ENCODE measurements around the gene SLC1A3. TPM values are rescaled to one million over a fixed set of nuclear protein-coding genes. Genes with fewer than 3 reads are reported as not detected.
A peak's percentile ranks its signal among the peaks of the same experiment; 100 is the strongest.

The SLC1A3 gene
- total RNA-seq, 4 donors from 2014 or later, result 11.3 to 26.5 (median 21.2) TPM

DNA sequence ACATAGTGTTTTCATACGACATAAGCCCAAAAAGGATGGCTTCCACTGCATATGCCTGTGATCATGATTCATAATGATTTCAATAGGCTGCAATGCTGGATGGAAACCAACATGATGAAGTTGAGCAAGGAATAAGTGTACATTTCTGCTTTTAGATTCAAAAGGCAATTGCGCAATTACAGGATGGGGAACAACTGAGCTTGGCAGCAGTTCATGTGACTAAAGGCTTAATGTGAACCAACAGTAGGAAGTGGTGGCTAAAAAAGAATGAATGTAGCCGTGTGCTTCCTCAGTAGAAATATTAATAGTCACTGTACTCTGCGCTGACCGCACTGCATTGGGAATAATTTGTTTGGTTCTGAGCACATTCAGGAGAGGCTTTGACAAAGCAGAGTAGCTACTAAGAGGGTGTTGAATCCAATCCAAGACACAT, 51.2 kb downstream of the SLC1A3 start:
- Histone ChIP-seq H3K27me3 (no peaks in the 10 kb centered on the region), H3K9me3 (no peaks in the 10 kb centered on the region), H3K4me1 (peaks cover 9 to 24% (median 11%) of the 10 kb centered on the region in 4 donors), H3K36me3 (no peaks in the 10 kb centered on the region), H3K27ac (replicated peaks in 1 of 4) (peak overlapping the region; percentile 2 to 52 (median 42)), H3K4me3 (no peak overlapping the region)
- TF ChIP-seq EP300 (IDR thresholded peaks at IDR 0.05) (no peak), POLR2AphosphoS5 (IDR thresholded peaks at IDR 0.05) (peak; percentile 72 to 78)
- 14% methylated on average over 5 of the region's 5 CpGs for WGBS
- intact Hi-C loops (cut with DNase I), result no loop called here
- DNase-seq (ENCODE audit: extremely low spot score), result no peak

DNA sequence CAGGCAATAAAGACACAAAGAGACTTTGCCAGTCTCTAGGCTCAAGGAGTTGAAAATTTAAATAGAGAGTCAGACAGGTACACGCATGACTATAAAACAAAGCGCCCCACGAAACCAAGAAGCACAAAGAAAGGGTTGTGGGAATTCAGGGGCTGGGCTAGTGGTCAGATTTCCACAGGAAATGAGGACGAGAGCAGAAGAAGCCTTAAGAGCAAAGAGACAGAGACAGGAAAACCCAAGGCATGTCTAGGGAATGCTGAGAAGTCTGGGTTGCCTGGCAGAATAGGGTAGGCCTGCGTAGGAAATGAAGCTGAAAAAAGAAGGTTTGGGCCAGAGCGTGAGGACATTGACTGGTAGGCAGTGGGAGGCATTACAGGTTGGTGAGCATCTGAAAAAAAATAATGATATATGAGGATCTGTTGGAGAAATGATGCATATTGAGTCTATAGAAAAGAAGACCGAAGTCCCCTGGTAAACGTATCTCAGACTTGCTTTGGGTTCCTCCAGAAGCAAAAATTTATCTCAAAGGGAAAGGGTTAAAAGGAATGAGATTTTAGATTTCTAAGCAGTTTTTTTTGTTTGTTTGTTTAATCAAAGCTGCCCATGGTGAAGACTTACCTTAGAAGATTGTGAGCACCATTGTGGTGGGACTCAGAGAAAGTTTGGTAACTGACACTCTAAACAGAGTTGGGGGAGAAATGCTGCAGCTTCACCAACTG, 51.8 kb downstream of the SLC1A3 start:
- no peaks in the 10 kb centered on the region for H3K36me3 ChIP-seq
- intact Hi-C loops (cut with DNase I), result no loop called here
- DNase-seq (ENCODE audit: extremely low spot score), result no peak
- H3K9me3 ChIP-seq, result no peaks in the 10 kb centered on the region
- TF ChIP-seq, protein P1, sequence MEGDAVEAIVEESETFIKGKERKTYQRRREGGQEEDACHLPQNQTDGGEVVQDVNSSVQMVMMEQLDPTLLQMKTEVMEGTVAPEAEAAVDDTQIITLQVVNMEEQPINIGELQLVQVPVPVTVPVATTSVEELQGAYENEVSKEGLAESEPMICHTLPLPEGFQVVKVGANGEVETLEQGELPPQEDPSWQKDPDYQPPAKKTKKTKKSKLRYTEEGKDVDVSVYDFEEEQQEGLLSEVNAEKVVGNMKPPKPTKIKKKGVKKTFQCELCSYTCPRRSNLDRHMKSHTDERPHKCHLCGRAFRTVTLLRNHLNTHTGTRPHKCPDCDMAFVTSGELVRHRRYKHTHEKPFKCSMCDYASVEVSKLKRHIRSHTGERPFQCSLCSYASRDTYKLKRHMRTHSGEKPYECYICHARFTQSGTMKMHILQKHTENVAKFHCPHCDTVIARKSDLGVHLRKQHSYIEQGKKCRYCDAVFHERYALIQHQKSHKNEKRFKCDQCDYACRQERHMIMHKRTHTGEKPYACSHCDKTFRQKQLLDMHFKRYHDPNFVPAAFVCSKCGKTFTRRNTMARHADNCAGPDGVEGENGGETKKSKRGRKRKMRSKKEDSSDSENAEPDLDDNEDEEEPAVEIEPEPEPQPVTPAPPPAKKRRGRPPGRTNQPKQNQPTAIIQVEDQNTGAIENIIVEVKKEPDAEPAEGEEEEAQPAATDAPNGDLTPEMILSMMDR (IDR thresholded peaks at IDR 0.05), result no peak
- no peak for TF ChIP-seq POLR2A (IDR thresholded peaks at IDR 0.05; ENCODE audit: low read depth)
- TF ChIP-seq EP300 (IDR thresholded peaks at IDR 0.05), result no peak
- TF ChIP-seq POLR2AphosphoS5 (IDR thresholded peaks at IDR 0.05), result no peak
- H3K4me1 ChIP-seq, result peaks cover 9 to 18% (median 11%) of the 10 kb centered on the region in 4 donors
- no peak overlapping the region for H3K4me3 ChIP-seq
- no peaks in the 10 kb centered on the region for H3K27me3 ChIP-seq
- H3K27ac ChIP-seq (replicated peaks in 1 of 4), result peak overlapping the region; percentile 2 to 52 (median 42)
- 75% methylated on average over 8 of the region's 8 CpGs for whole genome bisulfite sequencing

DNA sequence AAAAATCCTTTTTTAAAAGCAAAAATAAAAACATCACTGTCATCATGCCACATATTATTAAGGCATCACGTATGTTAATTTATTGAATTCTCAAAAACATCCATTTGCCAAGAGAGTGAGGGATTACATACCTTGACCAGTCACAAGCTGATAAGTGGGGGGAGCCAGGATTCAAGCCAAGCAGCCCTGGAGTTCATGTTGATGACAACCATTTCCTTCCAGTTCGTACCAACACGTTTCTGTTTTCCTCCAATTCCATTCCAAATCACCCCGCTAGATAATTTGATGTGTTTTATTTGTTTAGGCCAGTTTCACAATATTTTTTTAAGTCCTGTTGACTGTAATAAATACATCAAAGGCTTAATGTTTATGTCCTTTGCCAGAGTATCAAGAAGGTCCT, 53.0 kb downstream of the SLC1A3 start:
- Histone ChIP-seq H3K27me3 (no peaks in the 10 kb centered on the region), H3K36me3 (no peaks in the 10 kb centered on the region), H3K4me3 (no peak overlapping the region), H3K9me3 (no peaks in the 10 kb centered on the region), H3K4me1 (peaks cover 9 to 17% (median 11%) of the 10 kb centered on the region in 4 donors), H3K27ac (replicated peaks in 1 of 4) (no peak overlapping the region)
- WGBS, result 78% methylated on average over 4 of the region's 4 CpGs
- intact Hi-C loops (cut with DNase I), result no loop called here
- TF ChIP-seq, protein P1 (IDR thresholded peaks at IDR 0.05), result no peak
- no peak for DNase-seq (ENCODE audit: extremely low spot score)

DNA sequence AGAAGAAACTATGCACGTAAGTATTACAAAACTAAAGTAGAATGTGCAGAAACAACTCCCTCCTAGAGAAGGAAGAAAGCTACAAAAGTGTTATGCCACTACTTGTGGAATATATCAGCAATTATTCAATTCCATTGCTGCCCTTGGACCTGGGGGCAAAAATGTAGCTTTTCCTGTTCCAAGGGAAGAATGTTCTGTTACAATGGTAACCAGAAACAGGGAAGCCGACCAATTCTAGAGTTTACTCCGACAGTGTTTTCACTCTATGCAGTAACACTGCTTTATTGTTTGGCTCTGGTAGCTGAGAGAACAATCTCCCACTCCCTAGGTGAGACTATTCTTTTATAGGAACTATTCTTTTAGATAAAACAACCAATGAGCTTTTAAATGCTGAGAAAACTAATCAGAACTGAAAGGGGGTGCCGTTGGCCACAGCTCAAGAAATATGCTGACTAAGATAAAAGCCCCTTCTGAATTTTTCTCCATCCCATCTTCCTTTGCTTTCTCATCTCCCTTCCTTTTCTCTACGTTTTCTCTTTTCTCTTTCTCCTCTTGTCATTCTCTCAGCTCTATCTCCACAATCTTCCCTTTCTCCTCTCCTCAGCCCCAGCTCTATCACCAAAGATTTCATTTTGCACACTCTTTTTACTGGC, 54.1 kb downstream of the SLC1A3 start:
- WGBS, result 78% methylated on average over 5 of the region's 5 CpGs
- no peak overlapping the region for H3K4me3 ChIP-seq
- DNase-seq (ENCODE audit: extremely low spot score), result no peak
- no peaks in the 10 kb centered on the region for H3K36me3 ChIP-seq
- TF ChIP-seq POLR2A (IDR thresholded peaks at IDR 0.05; ENCODE audit: low read depth), result no peak
- no peak for TF ChIP-seq EP300 (IDR thresholded peaks at IDR 0.05)
- TF ChIP-seq POLR2AphosphoS5 (IDR thresholded peaks at IDR 0.05), result no peak
- TF ChIP-seq, protein P1 (IDR thresholded peaks at IDR 0.05), result no peak
- intact Hi-C loops (cut with DNase I), result no loop called here
- H3K27me3 ChIP-seq, result no peaks in the 10 kb centered on the region
- no peaks in the 10 kb centered on the region for H3K9me3 ChIP-seq
- H3K4me1 ChIP-seq, result peaks cover 9 to 17% (median 11%) of the 10 kb centered on the region in 4 donors
- H3K27ac ChIP-seq (replicated peaks in 1 of 4), result no peak overlapping the region

DNA sequence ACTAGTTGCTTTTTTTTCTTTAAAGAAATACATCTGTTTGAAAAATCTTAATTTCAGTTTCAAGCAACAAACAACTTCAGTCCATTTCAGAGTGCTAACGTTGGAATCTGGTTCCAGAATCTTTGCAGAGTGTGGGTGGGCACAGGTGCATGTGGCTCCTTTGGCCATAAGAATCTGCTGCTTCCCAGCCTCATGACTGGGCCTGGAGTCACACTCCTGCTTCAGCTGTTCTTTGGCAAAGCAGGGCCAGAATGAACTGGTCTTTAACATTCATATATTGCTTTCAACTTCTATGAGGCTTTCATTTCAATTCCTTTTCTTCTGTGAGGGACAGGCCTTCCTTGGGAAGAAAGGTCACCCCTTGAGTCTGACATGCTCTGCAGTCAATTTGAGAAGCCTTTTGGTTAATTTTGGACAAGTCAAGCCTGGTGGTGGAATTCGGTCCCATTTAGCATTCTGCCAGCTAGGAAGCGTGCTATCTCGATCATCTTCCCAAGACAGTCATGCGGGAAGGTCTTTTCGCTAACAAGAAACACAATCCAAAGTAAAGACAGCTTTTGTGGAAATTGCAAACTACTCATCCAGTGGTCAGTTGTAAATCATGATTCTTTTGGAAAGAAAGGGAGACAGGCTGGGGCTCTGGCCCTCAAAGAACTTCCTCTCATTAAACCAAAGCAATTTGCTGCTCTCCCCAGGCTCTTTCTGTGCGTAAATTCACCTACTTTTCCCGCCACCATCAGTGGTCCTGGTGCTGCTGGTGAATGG, 55.2 kb downstream of the SLC1A3 start:
- no peak overlapping the region for H3K27ac ChIP-seq (replicated peaks in 1 of 4)
- TF ChIP-seq POLR2A (IDR thresholded peaks at IDR 0.05; ENCODE audit: low read depth), result no peak
- TF ChIP-seq, protein P1 (IDR thresholded peaks at IDR 0.05), result no peak
- TF ChIP-seq EP300 (IDR thresholded peaks at IDR 0.05), result no peak
- TF ChIP-seq POLR2AphosphoS5 (IDR thresholded peaks at IDR 0.05), result no peak
- 95% methylated on average over 8 of the region's 8 CpGs for WGBS

More for the DNA sequence above, 55.2 kb downstream of the SLC1A3 start:
- intact Hi-C loops (cut with DNase I), result no loop called here
- Histone ChIP-seq H3K36me3 (no peaks in the 10 kb centered on the region), H3K27me3 (no peaks in the 10 kb centered on the region), H3K4me3 (no peak overlapping the region), H3K9me3 (no peaks in the 10 kb centered on the region), H3K4me1 (peaks cover 9 to 17% (median 11%) of the 10 kb centered on the region in 4 donors)
- DNase-seq (ENCODE audit: extremely low spot score), result no peak
